ENCODE data around the gene TXNRD1. TPM values are rescaled to one million over a fixed set of nuclear protein-coding genes. Genes with fewer than 3 reads are reported as not detected.
"Not testable (repeated sequence)": the region's sequence is repeated elsewhere in the genome, so short reads cannot be mapped to it uniquely, and the experiment has no call there.

Gene TXNRD1
- total RNA-seq, 1 donor from 2014 or later, result 121 TPM

DNA sequence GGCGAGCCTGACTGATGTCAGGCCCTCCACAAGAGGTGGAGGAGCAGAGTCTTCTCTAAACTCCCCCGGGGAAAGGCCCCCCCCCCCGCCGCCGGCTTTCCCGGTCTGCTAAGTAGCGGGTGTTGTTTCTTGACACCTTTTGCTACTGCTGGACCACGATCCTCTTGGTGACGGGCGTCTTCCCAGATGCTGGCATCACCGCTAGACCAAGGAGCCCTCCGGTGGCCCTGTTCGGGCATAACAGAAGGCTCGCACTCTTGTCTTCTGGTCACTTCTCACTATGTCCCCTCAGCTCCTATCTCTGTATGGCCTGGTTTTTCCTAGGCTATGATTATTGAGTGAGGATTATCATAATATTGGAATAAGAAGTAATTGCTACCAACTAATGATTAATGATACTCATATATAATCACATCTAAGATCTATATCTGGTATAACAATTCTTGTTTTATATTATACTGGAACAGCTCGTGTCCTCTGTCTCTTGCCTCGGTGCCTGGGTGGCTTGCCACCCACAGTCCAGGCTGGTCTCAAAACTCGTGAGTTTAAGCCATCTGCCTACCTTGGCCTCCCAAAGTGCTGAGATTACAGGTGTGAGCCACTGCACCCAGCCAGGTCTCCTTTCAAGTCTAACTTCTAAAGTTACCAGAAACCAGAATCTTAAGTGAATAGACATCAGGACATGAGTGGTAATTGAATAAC is 78.7 kb downstream of the TXNRD1 start:
- DNase-seq (ENCODE audit: low spot score); intact Hi-C loops (cut with DNase I): not testable (repeated sequence)

DNA sequence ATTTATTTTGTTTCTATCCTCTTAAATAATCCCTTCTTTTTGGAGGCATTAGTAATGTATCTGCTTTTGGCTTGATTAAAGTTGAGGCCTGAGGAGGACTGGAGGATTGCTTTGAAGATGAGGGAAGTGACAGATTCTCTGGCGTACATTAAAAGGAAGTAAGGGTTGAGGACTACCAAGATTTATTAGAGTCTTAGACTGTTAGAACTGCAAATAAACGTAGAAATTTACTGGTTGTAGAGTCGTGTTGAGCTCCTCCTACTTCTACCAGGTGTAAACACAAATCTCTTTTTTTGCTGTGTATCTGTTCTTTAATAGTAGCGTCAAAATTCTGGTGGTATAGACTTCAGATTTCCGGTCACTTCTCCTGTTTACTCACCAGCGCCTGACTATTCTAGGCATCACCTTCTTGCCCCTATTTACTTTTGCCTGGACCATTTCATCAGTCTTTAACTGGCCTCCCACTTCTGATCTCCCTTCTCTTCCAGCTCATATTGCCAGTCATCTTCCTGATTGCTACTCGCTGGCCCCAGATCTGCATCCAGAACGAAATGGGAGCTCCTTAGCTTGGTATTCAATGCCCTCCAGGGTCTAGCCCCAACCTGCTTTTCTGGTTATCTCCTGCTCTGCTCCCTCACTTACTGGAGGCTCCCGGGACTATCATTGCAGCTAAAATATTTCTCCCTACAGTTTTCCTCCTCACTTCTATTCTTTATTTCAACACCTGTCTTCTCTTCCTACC is 79.5 kb downstream of the TXNRD1 start:
- no peak for DNase-seq (ENCODE audit: low spot score)
- intact Hi-C loops (cut with DNase I), result no loop called here

DNA sequence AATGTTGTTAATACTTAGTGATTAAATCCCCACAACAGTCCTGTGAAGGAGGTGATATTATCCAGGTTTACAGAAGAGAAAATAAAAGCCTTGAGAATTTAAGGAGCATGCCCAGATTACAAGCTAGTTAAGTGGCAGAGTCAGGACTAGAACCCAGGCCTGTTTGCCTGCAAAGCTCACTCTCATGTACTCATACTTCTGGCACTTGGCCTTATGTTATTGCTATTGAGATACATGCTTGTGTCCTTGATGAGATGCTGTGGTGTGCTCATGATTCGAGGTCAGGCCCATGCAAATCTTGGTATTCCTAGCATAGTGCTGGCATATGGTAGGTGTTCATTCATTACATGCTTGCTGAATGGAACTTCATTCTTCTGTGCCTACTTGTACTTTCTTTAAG is 80.4 kb downstream of the TXNRD1 start:
- intact Hi-C loops (cut with DNase I), result no loop called here
- no peak for DNase-seq (ENCODE audit: low spot score)

DNA sequence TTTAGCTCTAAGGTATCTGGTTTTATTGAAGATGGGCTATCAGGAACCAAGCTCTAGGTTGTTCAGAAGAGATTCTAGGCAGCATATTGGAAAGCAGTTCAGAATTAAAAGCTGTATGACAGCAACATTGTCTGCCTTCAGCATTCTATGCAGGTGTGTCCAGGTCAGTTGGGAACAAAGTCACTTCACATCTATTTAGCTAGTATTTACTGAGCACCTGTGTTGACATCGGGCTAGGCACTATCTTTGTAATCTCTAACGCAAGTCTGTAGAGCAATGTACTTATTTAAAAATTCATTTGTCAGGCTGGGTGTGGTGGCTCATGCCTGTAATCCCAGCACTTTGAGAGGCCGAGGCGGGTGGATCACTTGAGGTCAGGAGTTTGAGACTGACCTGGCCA is 81.1 kb downstream of the TXNRD1 start:
- DNase-seq (ENCODE audit: low spot score), result no peak
- intact Hi-C loops (cut with DNase I), result no loop called here

DNA sequence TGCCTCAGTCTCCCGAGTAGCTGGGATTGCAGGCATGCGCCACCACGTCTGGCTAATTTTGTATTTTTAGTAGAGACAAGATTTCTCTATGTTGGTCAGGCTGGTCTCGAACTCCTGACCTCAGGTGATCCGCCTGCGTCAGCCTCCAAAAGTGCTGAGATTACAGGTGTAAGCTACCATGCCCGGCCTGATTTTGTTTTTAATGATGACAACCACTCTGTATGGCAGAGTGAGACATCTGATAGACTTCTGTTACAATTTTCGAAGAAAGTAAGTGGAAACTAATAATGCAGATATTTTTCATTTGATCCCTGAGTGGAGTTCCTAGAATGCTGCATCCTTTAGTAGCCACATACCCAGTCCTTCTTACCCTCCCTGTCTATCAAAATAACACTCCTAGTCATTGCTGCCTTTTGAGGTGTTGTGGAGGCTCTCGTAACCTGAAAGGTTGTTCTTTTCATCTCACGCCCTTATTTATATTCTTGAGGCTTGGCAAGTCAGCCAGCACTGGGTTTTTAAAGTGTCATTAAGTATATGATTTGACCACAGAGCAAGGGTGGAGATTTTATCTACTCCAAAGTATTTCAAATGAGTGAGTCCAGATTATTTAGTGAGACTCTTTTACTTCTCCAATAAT is 82.0 kb downstream of the TXNRD1 start:
- intact Hi-C loops (cut with DNase I), result no loop called here
- DNase-seq (ENCODE audit: low spot score), result no peak

DNA sequence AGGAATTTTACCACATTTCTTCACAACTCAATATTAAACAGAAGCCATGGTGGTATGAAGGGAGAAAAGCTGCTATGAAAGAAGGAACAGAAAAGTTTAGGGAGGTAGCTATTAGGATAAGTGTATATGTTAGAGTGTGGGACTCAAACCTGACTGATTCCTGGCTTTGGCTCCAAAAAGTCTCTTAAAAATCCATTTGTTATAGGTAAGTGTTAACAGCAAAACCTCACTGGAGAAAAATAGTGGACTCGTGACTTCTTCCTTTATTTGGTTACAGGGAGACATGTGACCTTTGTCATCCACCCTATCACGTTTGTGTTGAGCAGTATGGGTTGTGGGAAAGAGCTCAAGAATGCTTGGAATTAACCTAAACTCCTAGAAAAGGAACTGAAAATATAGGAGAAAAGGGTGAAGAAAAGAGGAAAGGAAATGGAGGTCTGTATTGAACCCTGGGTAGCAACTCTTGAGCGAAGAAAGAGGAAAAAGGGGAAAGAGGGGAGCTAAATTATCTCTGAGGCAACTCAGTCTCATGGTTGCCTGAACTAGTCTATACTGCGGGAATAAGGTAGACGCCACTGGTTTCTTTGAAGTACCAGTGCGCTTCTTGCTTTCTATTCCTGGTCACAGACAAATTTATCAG is 84.4 kb downstream of the TXNRD1 start:
- intact Hi-C loops (cut with DNase I), result loop anchor here (5.0 kb wide), 1 partner anchor 83 kb away; the partner anchor contains the start of gene TXNRD1
- no peak for DNase-seq (ENCODE audit: low spot score)

DNA sequence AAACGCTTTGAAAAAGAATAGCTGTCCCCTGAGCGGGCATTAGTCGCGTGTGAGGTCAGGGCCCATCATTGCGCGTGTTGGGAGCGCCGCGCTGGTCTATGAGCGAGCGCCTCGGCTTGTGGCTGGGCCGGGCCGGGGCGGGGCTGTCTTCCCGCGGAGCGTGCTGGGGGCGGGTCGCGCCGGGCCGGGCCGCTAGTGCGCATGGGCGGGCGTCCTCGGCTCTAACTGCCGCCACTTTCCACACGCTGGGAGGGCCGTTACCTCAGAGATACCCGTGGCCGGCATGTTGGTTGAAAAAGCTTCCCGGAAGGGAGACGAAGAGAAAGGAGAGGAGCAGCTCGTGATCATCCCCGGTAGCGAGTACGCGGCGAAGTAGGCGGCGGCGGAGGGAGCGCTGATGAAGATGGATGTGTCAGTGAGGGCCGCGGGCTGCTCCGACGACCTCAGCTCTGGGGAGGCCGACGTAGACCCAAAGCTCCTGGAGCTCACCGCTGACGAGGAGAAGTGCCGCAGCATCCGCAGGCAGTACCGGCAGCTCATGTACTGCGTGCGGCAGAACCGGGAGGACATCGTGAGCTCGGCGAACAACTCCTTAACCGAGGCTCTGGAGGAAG is 88.1 kb downstream of the TXNRD1 start, which contains the start of gene EID3:
EID3 (plus strand) TSS at position 202 of the 614 bp plus-strand sequence; CDS start at position 398, 196 bp downstream.
- DNase-seq (ENCODE audit: low spot score), result peak; percentile 96
- intact Hi-C loops (cut with DNase I), result loop anchor here (2.0 to 5.0 kb wide), 2 partner anchors 15 to 86 kb away; partner anchors contain the start of gene TXNRD1

DNA sequence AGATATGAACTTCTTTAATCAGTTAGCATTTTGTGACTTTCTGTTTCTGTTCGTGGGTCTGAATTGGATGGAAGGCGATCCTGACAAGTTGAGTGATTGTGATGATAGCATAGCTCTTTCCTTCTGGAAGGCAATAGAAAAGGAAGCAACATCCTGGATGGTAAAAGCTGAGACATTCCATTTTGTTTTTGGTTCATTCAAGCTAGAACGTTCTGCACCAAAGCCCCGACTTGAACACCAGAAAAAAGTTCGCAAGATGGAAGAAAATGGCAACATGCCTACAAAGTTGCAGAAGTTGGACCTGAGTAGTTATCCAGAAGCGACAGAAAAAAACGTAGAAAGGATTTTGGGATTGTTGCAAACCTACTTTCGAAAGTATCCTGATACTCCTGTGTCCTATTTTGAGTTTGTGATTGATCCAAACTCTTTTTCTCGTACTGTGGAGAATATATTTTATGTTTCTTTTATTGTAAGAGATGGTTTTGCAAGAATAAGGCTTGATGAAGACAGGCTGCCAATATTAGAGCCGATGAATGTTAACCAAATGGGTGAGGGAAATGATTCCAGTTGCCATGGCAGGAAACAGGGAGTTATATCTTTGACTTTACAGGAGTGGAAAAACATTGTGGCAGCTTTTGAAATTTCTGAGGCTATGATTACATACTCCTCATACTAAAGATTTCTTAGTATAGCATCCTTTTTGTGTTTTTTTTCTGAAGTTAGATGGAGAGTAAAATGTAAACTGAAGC is 88.9 kb downstream of the TXNRD1 start:
- no peak for DNase-seq (ENCODE audit: low spot score)
- intact Hi-C loops (cut with DNase I), result loop anchor here (5.0 kb wide), 1 partner anchor 87 kb away; the partner anchor contains the start of gene TXNRD1

DNA sequence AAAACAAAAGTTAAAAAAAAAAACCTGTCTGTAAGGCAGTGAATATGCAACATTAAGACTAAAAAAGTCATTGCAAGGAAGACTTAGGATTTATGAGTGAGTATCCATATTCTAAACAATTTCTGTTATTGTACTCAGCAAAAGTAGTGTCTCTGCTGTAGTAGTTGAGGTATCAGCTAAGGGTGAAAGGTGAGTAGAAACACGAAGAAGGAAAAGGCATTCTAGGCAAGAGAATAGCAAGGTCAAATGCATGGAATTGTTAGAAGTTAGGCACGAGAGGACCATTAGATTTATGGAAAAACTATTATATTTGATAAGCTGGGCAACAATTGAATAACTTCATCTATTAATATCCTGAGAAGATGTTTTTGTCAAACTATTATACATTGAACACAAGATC is 89.8 kb downstream of the TXNRD1 start:
- intact Hi-C loops (cut with DNase I), result no loop called here
- no peak for DNase-seq (ENCODE audit: low spot score)

DNA sequence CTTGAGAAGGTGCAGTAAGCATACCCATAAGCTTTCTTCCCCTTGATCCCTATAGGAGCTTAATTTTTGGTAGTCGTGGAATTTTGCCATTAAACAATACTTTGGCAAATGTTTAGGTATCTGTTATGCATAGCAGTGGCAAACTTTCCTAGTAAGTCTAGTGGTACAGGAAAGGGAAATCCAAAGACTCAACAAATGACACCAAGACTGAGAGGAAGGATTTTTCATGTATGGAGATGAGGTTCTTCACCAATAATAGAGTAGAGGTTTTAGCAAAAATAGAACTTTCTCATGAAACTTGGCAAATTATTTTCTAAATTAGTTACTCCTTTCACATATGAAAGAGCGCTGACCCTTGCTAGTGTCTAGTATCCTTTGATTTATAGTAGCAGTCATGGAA is 90.8 kb downstream of the TXNRD1 start:
- DNase-seq (ENCODE audit: low spot score), result no peak
- intact Hi-C loops (cut with DNase I), result no loop called here

DNA sequence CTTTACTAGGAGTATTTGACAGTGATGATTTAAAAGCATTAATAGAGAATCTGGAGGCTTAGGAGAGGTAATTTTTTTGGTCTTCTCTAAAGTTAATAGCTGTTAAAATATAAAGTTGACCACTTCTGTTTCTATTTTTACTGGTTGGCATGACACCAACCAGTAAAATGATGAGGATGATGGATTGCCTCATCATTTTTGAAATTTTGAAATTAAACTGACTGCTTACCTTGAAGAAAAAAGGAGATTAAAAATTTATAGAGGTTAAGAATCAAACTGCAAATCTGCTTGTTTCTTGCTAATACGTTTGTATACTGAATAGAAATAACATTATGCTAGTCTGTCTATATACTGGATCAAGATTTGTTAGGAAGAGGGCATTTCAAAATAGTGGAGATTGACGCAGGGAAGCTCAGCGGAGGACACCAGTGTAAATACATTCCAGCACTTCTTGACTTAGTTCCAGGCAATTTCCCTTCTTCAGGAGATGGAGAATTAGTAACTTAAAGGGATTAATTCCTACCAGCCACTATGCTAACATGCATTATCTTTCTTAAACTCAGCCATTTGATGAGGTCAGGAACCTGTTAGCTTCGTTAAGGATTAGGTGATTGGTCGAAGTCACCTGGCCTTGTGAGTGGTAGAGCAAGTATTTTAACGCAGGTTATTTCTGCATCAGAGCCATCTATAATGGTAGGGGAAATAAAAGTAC is 91.5 kb downstream of the TXNRD1 start:
- intact Hi-C loops (cut with DNase I), result no loop called here
- no peak for DNase-seq (ENCODE audit: low spot score)

DNA sequence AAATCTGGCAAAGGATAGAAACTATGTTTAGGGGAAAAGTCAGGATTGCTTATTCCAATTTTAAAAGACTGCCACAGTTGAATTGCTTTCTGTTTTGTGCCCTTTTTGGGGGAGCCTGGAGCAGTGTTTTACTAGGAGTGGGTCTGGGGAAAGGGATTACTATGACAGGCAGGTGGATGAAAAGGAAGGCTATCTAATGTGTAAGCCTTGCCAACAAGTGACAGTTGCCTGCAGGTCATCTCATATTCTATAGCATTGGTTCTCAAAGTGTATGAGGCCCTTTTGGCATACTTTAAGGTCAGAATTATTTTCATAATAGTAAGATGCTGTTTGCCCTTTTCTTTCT is 92.0 kb downstream of the TXNRD1 start:
- intact Hi-C loops (cut with DNase I), result no loop called here

DNA sequence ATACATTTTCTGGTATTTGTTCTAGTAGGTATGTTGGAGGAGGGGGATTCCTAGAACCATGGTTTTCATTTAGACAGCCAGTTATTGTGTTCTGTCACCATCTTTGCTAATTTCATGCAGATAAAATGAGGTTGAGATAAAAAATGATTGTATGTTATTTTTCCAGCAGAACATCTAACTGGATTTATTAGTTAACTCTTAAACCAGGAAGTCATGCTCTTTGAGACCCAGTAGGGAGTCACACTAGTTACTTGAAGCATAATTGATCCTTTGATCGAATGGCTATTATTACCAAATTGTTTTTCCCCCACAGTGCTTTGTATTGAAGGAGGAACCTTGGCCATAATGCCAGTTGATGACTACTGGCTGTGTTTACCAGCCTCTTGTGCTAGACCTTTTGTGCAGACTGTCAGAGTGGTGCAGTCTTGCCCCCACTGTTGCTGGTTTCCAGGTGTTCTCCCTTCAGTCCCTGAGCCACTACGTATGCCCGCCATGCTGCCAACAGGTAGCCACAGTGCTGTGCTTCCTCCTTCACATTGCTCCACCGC is 93.9 kb downstream of the TXNRD1 start:
- DNase-seq (ENCODE audit: low spot score), result no peak
- intact Hi-C loops (cut with DNase I), result no loop called here

More for the DNA sequence above, 92.0 kb downstream of the TXNRD1 start:
- no peak for DNase-seq (ENCODE audit: low spot score)

DNA sequence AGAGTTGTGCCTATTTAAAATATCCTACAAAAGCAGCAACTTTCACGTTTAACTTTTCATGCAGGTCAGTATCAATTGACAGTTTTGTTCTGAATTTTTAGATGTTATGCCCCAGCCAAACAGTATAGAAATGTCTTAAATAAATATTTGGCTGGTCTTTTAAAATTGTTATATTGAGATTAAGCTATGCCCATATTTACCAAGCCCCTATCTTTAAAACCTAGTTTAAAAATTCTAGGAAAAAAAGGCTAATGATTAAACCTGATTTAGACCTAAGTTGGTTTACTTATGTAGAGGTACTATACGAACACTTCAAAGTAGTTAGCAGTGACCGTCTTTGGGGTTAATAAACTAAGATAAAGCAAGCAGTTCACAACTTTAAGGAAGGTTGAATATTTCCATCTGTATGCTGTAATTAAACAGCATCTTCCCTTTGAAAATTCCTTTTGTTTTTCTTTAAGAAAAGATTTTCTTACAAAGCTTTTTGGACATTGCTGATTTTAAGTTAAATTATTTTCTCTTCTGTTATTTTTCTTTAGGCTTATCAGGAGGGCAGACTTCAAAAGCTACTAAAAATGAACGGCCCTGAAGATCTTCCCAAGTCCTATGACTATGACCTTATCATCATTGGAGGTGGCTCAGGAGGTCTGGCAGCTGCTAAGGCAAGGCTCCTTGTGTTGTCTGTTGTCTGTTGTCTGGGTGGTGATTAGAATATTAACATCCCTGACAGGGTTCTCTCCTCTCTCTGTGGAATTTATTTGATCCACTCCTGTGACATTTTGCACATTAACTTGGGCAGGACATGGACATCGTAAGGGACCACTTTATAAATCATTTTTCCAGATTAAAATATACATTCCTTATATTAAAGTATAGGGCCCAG is 95.4 kb downstream of the TXNRD1 start:
- DNase-seq (ENCODE audit: low spot score), result no peak
- intact Hi-C loops (cut with DNase I), result no loop called here

DNA sequence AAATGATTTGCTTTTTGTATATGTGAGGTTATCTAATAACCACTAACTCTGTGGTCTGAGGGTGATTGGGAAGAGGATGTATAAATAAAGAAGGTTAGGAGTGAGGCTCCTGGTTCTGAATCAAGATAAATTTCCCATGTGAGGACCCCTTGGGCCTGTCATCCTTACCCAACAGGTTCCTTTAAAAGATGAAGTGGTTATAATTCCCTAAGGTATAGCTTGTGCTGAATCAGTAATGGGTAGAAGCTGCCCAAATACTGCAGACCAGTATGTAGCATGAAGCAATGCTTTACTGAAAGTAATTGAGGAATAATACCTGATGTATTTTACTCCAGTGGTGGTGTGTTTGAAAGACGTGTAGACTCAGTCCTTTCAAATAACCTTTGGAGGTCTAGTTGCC is 96.6 kb downstream of the TXNRD1 start:
- intact Hi-C loops (cut with DNase I), result no loop called here
- DNase-seq (ENCODE audit: low spot score), result no peak

DNA sequence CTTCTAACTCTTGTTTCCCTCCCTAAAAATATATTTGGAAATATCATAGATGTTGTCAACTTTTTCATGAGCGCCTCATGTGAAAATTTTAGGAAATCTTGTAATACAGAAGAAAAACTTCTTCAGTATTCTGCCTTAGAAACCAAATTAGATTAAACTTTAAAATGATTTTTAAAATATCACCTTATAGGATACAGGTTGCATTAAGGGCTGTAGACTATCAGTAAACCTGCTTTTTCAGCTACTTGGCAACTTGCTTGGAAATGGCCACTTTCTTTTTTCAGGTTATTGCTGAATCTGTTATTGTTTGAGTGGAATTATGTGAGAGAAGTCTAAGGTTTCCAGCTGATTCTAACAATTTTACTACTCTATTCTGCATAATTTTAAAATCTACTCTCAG is 97.1 kb downstream of the TXNRD1 start:
- no peak for DNase-seq (ENCODE audit: low spot score)
- intact Hi-C loops (cut with DNase I), result no loop called here

DNA sequence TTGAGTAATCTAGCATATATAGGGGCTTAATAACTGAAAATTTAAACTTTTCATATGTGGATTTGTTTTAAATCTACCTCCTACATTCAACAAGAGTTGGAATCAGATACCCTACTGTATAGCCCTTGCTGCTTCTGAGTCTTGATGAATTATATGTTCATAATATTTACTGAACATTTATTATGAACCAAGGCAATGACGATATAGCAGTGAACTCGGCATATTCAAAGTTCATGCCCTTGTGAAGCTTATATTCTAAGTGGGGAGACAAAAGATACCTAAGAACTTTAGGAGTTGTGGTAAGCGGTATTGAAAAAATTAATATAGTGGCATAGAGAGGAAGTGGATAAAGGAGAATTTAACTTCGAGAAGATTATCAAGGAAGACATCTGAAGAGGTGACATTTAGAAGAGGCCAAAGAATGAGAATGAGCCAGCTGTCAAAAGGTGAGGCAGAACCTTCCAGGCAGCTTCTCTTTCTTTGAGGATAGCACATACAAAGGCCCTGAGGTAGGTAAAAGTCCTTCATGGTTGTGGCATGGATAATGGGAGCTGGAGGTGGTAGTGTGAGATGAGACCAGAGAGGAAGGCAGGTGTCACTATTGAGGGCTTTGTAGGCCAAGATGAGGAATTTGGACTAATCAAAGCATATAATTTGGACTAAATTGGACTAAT is 98.1 kb downstream of the TXNRD1 start:
- intact Hi-C loops (cut with DNase I), result no loop called here

More for the DNA sequence above, 98.1 kb downstream of the TXNRD1 start:
- no peak for DNase-seq (ENCODE audit: low spot score)

Measured in cardiac septum (tissue), 1 donor.